ENCODE data around the gene MAST4. TPM values are rescaled to one million over a fixed set of nuclear protein-coding genes. Genes with fewer than 3 reads are reported as not detected.

MAST4 gene
- total and polyA plus RNA-seq, 12 donors = 29.6 to 93.3 (median 76.6) TPM

GRCh38 chr5:67115246-67115645, 519.1 kb downstream of the MAST4 start:
- no peak for TF ChIP-seq CTCF (IDR thresholded peaks at IDR 0.05)
- no peak for ATAC-seq
- 51 to 58% methylated on average over 3 of the region's 3 CpGs for WGBS, 2 donors

GRCh38 chr5:67115817-67116216, 519.6 kb downstream of the MAST4 start:
- intact Hi-C loops (cut with DNase I) = no loop called here
- H3K36me3 ChIP-seq = peaks cover 0 to 96% (median 48%) of the 10 kb centered on the region in 9 donors
- 95 to 98% methylated on average over 3 of the region's 3 CpGs for WGBS, 2 donors

More at GRCh38 chr5:67115246-67115645, 519.1 kb downstream of the MAST4 start:
- intact Hi-C loops (cut with DNase I) = no loop called here
- Histone ChIP-seq H3K4me1 (no peaks in the 10 kb centered on the region), H3K36me3 (peaks cover 0 to 96% (median 52%) of the 10 kb centered on the region in 9 donors), H3K4me3 (no peak overlapping the region), H3K9me3 (no peaks in the 10 kb centered on the region), H3K27ac (no peak overlapping the region), H3K27me3 (no peaks in the 10 kb centered on the region)
- no peak for DNase-seq

GRCh38 chr5:67118050-67118620, 521.9 kb downstream of the MAST4 start:
- WGBS, 2 donors = 92% methylated on average over 4 of the region's 4 CpGs
- intact Hi-C loops (cut with DNase I) = no loop called here
- no peak overlapping the region for H3K4me3 ChIP-seq
- DNase-seq (no peak), ATAC-seq (no peak)
- no peaks in the 10 kb centered on the region for H3K4me1 ChIP-seq
- TF ChIP-seq CTCF (IDR thresholded peaks at IDR 0.05) = no peak
- H3K27me3 ChIP-seq = no peaks in the 10 kb centered on the region
- H3K27ac ChIP-seq = no peak overlapping the region
- no peaks in the 10 kb centered on the region for H3K9me3 ChIP-seq
- peaks cover 0 to 96% (median 46%) of the 10 kb centered on the region in 9 donors for H3K36me3 ChIP-seq

More at GRCh38 chr5:67115817-67116216, 519.6 kb downstream of the MAST4 start:
- no peaks in the 10 kb centered on the region for H3K27me3 ChIP-seq
- no peak for TF ChIP-seq CTCF (IDR thresholded peaks at IDR 0.05)
- H3K4me1 ChIP-seq = no peaks in the 10 kb centered on the region
- H3K4me3 ChIP-seq = no peak overlapping the region
- ATAC-seq = no peak
- H3K27ac ChIP-seq = no peak overlapping the region
- no peaks in the 10 kb centered on the region for H3K9me3 ChIP-seq
- no peak for DNase-seq

GRCh38 chr5:67119010-67119409, 522.8 kb downstream of the MAST4 start:
- H3K36me3 ChIP-seq = peaks cover 0 to 96% (median 50%) of the 10 kb centered on the region in 9 donors
- intact Hi-C loops (cut with DNase I) = no loop called here

More at GRCh38 chr5:67119010-67119409, 522.8 kb downstream of the MAST4 start:
- TF ChIP-seq CTCF (IDR thresholded peaks at IDR 0.05) = no peak
- DNase-seq (no peak), ATAC-seq (no peak)
- Histone ChIP-seq H3K9me3 (no peaks in the 10 kb centered on the region), H3K4me3 (no peak overlapping the region), H3K27me3 (no peaks in the 10 kb centered on the region), H3K4me1 (no peaks in the 10 kb centered on the region), H3K27ac (no peak overlapping the region)
- WGBS, 2 donors = 92 to 100% methylated on average over 1 of the region's 1 CpG
